ENCODE data around the gene ERBB4. TPM values are rescaled to one million over a fixed set of nuclear protein-coding genes. Genes with fewer than 3 reads are reported as not detected.

Gene ERBB4
- total and polyA plus RNA-seq, 2 of the 8 experiments (the other 6 are each of a cell fraction or from before 2014, with no cell fraction given): 0.34 to 1.3 TPM

DNA sequence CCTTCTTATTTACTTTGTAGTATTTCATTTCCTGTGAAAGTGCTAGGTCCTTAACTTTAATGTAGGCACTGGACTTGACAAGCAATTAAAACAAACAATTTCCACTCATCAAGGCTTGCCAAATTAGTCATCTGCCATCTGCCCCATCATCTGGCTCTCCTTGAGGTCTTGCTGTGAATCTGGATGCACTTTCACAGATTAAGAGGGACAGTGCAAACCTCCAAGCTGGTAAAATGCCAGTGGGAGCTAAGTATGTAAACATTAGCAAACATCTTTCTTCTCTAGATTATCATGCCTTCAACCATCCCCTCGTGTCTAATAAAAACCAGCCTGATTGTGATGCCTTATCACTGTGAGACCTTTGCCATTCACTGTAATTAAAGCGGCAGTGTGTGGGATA, 402.9 kb downstream of the ERBB4 start:
- H3K79me1 ChIP-seq (ENCODE audit: low read depth, low read length): no peaks in the 10 kb centered on the region
- H4K20me1 ChIP-seq (replicated peaks in 1 of 2; ENCODE audit: control insufficient read depth in 1 of 2, insufficient read depth in 2 of 2, low read length in 2 of 2): no peaks in the 10 kb centered on the region
- no peak overlapping the region for H3K4me2 ChIP-seq (ENCODE audit: insufficient read depth in 1 of 2, low read depth in 2 of 2, low read length in 2 of 2)
- H2AFZ ChIP-seq (ENCODE audit: low read length): no peak overlapping the region
- no peaks in the 10 kb centered on the region for H3K27me3 ChIP-seq (replicated peaks in 1 of 4; ENCODE audit: control insufficient read depth in 3 of 4, extremely low read depth in 1 of 4, insufficient read depth in 3 of 4, low read length in 3 of 4)
- no peak overlapping the region for H3K4ac ChIP-seq (replicated peaks; ENCODE audit: insufficient read length, low read depth, low read length)
- H2BK20ac ChIP-seq (ENCODE audit: low read length): no peak overlapping the region
- no peak overlapping the region for H2BK120ac ChIP-seq (replicated peaks; ENCODE audit: low read depth, low read length)
- H3K4me3 ChIP-seq (ENCODE audit: extremely low read depth in 1 of 4, insufficient read depth in 2 of 4, low read depth in 3 of 4, low read length in 4 of 4): no peak overlapping the region
- no peak overlapping the region for H4K5ac ChIP-seq (ENCODE audit: insufficient read length, low read depth, low read length)
- no peak overlapping the region for H3K23ac ChIP-seq (ENCODE audit: insufficient read length)
- H3K14ac ChIP-seq (ENCODE audit: insufficient read length): no peak overlapping the region
- H3K23me2 ChIP-seq (ENCODE audit: low read depth, low read length): no peaks in the 10 kb centered on the region; the same call in 1 of the 2 replicates
- H4K8ac ChIP-seq (ENCODE audit: extremely low read depth, insufficient read depth, low read length): no peak overlapping the region
- H2BK12ac ChIP-seq (ENCODE audit: low read depth, low read length): no peak overlapping the region
- H3K79me2 ChIP-seq (ENCODE audit: control insufficient read depth in 1 of 2, insufficient read depth in 2 of 2, low read length in 2 of 2): no peaks in the 10 kb centered on the region
- ChIA-PET CTCF (ENCODE audit: partially characterized antibody) (no interaction called here), POLR2A (ENCODE audit: partially characterized antibody) (no interaction called here)
- no peaks in the 10 kb centered on the region for H3K4me1 ChIP-seq (replicated peaks in 1 of 4; ENCODE audit: control insufficient read depth in 3 of 4, insufficient read depth in 4 of 4, low read length in 3 of 4)
- no peak overlapping the region for H2BK15ac ChIP-seq (ENCODE audit: low read length)
- no peak overlapping the region for H3K18ac ChIP-seq (ENCODE audit: extremely low read depth, low read length)
- no peak for FAIRE-seq
- H2BK5ac ChIP-seq (ENCODE audit: low read depth, low read length): no peak overlapping the region
- no peaks in the 10 kb centered on the region for H3K9me3 ChIP-seq (ENCODE audit: insufficient read depth in 2 of 2, low read depth in 1 of 2, low read length in 1 of 2)
- no peak overlapping the region for H3K56ac ChIP-seq (replicated peaks; ENCODE audit: insufficient read length, low read depth, low read length)
- no peak for DNase-seq (ENCODE audit: low read depth in 1 of 2, low spot score in 2 of 2)
- no peaks in the 10 kb centered on the region for H3K36me3 ChIP-seq (ENCODE audit: control insufficient read depth in 2 of 4, insufficient read depth in 4 of 4, low read length in 3 of 4)
- WGBS, 2 experiments (ENCODE audit: extremely low coverage in 1 of 2, insufficient coverage in 1 of 2, insufficient read length in 1 of 2, insufficient replicate concordance in 2 of 2, low coverage in 1 of 2, low lambda C conversion rate in 2 of 2, missing lambda C conversion rate in 1 of 2): 88% methylated on average over 2 of the region's 2 CpGs; no CpG with 5 or more reads in 1 of the 2 experiments
- no peak overlapping the region for H3K27ac ChIP-seq (ENCODE audit: low read depth, low read length)
- no peak overlapping the region for H3K9ac ChIP-seq (replicated peaks in 1 of 4; ENCODE audit: extremely low read depth in 1 of 4, low read depth in 3 of 4, low read length in 3 of 4)
- no peak overlapping the region for H4K91ac ChIP-seq (replicated peaks; ENCODE audit: insufficient read length, low read length)
- H2AK5ac ChIP-seq (ENCODE audit: low read depth, low read length): no peak overlapping the region
- TF ChIP-seq, protein P1, sequence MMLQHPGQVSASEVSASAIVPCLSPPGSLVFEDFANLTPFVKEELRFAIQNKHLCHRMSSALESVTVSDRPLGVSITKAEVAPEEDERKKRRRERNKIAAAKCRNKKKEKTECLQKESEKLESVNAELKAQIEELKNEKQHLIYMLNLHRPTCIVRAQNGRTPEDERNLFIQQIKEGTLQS (IDR thresholded peaks at IDR 0.05; ENCODE audit: insufficient read depth, low read depth, low read length): no peak
- TF ChIP-seq JUND (IDR thresholded peaks at IDR 0.05; ENCODE audit: low read length) (no peak), CREB1 (IDR thresholded peaks at IDR 0.05) (no peak), EP300 (IDR thresholded peaks at IDR 0.05; ENCODE audit: borderline replicate concordance in 1 of 2, low read depth in 2 of 2, low read length in 2 of 2) (no peak), POLR2A (IDR thresholded peaks at IDR 0.05; ENCODE audit: control extremely low read depth in 1 of 2, low read depth in 2 of 2, low read length in 2 of 2) (no peak), RBBP5 (IDR thresholded peaks at IDR 0.05; ENCODE audit: borderline replicate concordance, low read depth, low read length) (no peak), SP4 (IDR thresholded peaks at IDR 0.05; ENCODE audit: low read length) (no peak), MAFK (IDR thresholded peaks at IDR 0.05; ENCODE audit: low read depth, low read length) (no peak), EZH2 (IDR thresholded peaks at IDR 0.05; ENCODE audit: low read depth, low read length, severe bottlenecking) (no peak), TAF7 (optimal IDR thresholded peaks at IDR 0.05; ENCODE audit: borderline replicate concordance, low read depth, low read length) (no peak), ZNF274 (IDR thresholded peaks at IDR 0.05; ENCODE audit: borderline replicate concordance, extremely low read depth, low read length) (no peak), CBX5 (IDR thresholded peaks at IDR 0.05; ENCODE audit: low read depth, low read length) (no peak), RNF2 (IDR thresholded peaks at IDR 0.05; ENCODE audit: borderline replicate concordance, low read depth, low read length, missing control alignments, poor library complexity, severe bottlenecking) (no peak)
- TF ChIP-seq, protein P2, sequence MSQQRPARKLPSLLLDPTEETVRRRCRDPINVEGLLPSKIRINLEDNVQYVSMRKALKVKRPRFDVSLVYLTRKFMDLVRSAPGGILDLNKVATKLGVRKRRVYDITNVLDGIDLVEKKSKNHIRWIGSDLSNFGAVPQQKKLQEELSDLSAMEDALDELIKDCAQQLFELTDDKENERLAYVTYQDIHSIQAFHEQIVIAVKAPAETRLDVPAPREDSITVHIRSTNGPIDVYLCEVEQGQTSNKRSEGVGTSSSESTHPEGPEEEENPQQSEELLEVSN (IDR thresholded peaks at IDR 0.05): no peak
